GM21390 (cell line): ENCODE results near the gene LPCAT1.
"Not testable (repeated sequence)": the region's sequence is repeated elsewhere in the genome, so short reads cannot be mapped to it uniquely, and the experiment has no call there.

Experiments
- ATAC-seq: cut with Tn5 transposase; IDR thresholded peaks from one replicate; pipeline ENCODE4 v1.9.1; 2021; ENCODE audit not compliant: unreplicated experiment

Gene LPCAT1, protein sequence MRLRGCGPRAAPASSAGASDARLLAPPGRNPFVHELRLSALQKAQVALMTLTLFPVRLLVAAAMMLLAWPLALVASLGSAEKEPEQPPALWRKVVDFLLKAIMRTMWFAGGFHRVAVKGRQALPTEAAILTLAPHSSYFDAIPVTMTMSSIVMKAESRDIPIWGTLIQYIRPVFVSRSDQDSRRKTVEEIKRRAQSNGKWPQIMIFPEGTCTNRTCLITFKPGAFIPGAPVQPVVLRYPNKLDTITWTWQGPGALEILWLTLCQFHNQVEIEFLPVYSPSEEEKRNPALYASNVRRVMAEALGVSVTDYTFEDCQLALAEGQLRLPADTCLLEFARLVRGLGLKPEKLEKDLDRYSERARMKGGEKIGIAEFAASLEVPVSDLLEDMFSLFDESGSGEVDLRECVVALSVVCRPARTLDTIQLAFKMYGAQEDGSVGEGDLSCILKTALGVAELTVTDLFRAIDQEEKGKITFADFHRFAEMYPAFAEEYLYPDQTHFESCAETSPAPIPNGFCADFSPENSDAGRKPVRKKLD

DNA sequence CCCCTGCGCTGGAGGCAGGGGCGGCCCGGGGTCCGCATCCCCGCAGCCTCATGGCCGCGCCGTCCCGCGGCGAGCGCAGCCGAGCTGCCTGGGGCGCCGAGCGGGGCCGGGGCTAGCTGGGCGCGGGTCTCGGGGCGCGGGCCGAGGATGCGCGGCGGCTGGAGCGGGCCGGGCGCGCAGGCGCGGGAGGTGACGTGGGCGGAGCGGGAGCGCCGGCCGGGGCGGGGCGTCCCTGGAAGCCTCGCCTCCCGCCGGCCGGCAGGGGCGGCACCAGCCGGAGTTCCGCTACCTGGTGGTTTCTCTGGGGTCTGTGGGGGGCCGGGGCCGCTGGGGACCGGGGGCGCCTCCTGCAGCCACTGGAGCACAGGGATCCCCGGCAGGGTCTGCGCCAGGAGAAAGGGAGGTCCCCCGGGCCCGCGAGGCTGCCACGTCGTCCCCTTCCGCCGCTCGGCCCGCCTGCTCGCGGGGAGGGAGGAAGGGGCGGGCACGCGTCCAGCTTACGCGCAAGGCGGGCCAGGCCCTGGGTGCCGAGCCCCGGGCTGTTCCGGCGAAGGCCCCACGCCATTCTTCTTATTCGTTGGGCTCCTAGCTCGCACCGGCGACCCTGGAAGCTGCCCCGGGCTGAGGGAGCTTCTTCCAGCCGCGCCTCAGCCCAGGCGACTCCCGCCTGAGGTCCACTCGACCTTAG, at the start of gene LPCAT1:
TSS of gene LPCAT1 (minus strand) at position 168 of the 688 bp plus-strand sequence. CDS start at position 52, 116 bp downstream.
- ATAC-seq = peak; percentile 76

DNA sequence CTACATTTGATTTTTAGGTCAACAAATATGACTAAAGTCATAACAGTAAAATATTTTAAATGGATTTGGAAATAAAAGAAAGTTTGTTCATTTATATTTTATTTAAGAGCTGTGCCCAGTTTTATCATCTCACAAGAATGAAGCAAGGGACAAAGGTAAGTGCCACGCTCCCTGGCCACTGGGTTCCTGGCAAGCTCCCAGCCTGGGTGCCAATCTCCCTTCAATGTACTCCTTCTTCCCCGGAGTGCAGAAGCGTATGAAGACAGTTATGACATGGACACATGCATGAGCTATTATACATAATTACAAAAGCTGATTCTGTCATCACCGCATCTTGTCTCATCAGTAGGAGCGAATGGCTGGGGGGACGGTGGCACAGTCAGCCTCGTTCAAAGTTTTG, 48.1 kb upstream of the LPCAT1 start:
- ATAC-seq = not testable (repeated sequence)

DNA sequence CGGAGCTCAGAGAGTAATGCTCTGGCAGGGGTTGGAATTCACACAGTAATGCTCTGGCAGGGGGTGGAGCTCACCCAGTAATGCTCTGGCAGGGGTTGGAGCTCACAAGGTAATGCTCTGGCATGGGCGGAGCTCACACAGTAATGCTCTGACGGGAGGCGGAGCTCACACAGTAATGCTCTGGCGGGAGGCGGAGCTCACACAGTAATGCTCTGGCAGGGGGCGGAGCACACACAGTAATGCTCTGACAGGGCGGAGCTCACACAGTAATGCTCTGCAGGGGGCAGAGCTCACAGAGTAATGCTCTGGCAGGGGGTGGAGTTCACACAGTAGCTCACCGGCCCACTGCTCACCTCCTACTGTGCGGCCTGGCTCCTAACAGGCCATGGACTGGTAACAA, 47.2 kb upstream of the LPCAT1 start:
- ATAC-seq = no peak

DNA sequence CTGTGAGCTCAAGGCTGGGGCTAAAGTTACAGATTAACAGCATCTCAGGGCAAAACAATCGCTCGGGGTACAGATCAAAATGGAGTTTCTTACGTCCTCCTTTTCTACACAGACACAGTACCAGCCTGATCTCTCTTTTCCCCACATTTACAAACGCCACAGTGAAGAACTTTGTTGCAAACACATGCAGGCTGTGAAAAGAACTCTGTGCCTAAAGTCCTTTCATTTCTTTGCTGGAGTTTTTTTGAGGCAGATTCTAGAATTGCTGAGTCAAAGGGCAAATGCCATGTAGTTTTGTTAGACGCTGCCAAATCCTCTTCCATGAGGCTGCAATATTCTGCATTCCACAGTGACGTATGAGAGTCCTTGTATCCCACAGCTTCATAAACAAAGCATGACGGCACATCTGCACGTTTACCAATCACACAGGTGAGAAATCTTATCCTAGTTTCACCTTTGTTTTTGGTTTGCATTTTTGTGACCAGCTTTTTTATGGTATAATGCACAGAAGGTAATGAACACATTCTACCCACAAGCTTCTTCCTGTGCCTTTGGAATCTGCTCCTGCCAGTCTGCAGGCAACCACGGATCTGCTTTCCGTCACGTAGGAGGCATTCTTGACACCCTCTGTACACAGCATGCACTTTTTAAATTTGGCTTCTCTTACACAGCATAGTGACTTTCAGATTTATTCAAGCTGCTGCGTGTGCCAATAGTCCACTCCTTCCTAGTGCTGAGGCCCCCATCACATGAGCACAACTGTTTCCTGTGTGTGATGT, 44.6 kb upstream of the LPCAT1 start:
- no peak for ATAC-seq

DNA sequence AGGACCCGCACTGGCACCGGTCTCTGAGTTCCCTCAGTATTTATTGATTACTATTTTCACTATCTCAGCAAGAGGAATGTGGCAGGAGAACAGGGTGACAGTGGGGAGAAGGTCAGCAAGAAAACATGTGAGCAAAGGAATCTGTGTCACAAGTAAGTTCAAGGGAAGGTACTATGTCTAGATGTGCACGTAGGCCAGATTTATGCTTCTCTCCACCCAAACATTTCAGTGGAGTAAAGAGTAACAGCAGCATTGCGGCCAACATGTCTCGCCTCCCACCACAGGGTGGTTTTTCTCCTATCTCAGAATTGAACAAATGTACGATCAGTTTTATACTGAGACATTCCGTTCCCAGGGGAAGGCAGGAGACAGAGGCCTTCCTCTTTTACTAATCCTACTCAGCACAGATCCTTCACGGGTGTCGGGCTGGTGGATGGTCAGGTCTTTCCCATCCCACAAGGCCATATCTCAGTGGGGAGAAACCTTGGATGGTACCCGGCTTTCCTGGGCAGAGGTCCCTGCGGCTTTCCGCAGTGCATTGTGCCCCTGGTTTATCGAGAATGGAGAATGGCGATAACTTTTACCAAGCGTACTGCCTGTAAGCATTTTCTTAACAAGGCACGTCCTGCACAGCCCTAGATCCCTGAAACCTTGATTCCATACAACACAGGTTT, 43.9 kb upstream of the LPCAT1 start:
- ATAC-seq = not testable (repeated sequence)

DNA sequence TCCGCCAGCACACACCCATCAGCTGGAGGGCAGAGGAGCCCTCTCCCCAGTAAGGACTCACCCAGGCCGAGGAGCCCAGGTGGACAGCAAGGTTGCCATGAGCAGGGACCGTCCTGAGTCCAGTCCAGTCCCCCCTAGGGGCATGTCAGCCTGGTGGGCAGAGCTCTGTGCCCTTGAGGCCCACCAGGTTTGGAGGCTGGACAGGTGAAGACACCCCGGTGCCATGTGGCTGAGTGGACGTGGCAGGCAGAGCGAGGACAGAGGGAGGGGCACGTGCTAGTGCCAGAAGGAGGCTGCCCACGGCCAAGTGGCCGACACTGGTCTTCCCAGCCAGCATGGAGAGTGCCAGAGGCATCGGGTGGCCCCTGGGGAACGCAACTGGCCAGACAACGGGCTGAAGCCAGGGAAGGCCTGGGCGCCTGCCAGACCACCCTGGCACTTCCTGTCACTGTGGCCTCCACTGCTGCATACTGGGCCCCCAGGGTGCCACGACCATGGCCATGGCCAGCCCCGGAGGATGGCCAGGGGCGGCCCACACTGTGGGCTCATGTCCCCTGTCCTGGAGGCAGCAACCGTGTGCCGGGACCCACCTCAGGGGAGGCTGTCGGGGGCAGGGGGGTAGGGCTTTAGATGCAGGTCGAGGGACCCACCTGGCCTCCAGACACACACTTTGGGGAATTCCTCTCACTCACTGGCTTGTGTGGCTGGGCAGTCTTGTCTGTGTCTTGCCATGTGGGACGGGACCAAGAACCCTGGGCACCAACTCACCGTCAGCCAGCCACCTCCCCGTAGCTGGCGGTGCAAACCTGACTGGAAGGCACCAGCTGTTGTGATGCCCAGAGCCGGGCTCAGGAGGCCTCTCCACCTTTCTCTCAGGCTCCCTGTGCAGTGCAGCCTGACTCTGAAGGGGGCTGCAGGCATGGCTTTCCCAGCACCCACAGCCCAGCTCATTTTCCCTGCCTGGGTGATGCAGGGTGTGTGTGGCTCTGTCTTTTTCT, 42.3 kb upstream of the LPCAT1 start:
- ATAC-seq = no peak

DNA sequence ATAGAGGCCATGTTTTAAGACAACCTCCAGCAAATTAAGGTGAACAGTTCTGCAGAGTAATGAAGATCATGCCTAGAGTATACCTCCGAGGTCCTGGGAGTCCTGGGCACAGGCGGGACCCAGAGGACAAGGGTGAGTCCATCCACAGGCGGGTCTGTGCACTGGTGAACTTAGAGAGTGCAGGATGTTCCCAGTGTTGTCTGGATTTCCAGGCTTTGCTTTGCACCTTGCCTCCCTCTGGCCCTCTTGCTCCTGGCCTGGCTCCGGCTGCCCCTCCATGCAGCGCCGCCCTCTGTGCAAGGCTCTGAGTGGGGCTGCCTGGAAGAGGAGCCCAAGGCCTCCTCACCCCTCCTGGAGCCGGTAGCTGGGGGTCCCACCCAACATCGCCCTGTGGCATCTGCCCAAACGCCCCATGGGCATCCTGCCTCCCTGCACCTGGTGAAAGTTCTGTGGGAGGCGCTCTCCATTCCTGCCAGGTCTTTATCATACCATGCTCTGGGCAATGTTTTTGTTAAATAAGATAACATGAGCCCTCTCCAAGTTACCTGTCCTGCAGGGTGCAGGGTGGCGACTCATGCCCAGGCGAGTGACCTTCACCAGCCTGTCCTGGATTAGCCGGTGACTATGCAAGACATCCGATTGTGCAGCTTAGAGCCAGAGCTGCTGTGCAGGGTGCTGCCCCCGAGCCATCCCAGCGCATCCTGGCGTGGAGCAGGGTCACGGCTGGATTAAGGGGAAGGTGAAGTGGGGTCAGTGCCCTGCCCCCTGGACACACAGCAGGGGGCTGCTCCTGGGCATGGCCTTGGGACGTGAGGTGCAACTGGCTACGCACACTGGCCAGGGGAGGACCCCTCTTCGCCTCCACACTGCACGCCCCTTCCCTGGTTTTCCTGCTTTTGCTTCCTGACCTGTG, 41.3 kb upstream of the LPCAT1 start:
- no peak for ATAC-seq

DNA sequence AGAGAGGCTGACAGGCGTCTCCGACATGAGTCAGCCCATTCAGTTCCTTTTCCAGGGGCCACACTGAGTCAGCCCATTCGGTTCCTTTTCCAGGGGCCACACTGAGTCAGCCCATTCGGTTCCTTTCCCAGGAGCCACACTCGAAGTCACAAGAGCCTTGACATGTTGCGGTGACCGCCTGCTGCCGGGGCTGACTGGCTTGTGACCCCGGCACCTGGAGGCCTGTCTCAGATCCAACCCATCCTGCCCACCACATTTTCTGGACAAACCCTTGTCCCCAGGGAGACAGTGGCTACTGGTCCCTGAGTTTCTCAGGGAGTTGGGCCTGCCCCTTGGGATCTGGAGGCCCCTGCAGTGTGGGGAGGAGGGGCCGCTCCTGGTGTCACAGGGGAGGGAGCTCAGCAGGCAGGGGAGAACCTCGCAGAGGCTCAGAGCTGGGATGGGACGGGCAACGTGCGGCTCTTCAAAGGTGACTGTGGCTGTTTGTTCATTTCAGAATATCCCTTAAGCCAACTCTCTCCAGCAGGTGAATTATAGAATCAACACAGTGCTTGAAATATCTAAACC, 40.5 kb upstream of the LPCAT1 start:
- no peak for ATAC-seq

DNA sequence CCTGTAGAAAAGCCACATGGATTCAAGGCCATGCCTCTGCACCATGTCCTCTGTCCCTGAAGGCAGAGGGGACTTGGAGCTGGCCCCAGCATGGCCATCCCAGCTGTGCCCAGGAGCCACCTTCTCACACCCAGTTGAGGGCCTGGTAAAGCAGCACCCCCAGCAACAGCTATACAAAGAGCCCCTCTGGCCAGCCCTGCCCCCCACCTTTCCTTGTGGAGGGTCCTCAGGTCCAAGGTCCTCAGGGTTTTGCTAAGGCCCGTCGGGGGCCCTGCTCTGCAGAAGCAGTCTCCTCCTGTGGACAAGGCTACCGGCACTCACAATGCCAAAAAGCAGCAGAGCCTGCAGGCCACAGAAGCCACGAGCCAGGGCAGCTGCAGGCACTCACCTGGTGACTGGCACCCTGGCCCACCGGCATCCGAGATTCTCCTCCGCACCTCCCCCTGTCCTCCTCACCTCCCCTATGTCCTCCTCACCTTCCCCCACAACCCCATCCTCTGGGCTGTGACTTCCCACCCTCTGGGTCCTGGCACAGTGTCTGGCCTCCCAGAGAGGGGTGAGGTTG, 39.9 kb upstream of the LPCAT1 start:
- no peak for ATAC-seq

DNA sequence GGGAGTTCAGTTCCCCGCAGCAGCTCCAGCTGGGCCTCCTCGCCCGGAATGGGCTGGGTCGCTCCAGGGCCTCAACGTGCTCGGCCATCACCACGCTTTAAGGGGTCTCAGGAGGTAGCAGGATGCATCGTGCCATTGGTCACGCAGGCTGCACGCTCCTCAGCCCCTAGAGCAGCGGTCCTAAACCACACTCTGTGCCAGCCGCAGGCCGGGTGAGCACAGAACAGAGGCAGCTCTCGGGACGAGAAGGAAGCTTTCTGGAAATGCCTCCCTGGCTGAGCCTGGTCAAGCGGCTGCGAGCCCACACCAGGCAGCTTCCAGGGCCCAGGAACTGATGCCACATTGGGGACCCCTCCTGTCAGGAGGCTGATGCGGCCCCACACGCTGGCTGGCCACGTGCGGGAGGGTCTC, 39.3 kb upstream of the LPCAT1 start:
- ATAC-seq = no peak

DNA sequence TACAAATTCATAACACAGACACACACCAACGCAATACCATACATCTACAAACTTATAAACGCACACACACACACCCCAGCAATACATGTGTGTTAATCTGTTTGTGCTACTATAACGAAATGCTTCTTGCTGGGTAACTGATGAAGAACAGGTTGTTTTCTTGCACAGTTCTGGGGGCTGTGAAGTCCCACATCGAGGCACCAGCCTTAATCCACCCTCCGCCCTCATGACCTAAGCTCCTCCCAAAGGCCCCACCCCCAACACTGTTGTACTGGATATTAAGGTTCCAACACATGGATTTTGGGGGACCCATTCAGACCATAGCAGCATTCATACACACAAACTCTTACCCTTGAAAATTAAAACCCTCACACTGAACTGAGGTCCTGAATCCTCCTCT, 38.8 kb upstream of the LPCAT1 start:
- ATAC-seq = no peak

DNA sequence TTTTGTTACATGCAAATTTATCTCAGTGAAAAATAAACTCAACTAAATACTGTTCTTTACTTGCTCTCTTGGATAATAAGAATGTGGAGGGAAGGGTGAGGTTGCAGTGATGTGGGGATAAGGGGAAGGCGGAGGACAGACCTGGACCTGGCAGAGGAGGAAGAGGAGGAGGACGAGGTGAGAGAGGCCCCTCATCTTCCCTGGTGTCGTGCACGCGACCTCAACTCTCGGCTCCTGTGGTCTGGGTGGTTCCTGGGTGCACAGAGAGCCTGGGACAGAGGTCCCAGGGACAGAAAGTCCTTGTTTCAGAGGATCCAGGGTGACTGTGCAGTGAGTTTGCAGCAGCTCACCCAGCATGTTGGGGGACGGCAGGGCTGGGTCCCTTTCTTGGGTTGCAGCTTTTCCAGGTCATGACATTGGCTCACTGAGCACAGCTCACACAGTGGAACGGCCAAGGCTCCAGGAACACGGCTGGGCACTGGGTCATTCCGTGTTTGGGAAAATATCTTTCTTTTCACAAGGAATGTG, 37.7 kb upstream of the LPCAT1 start:
- ATAC-seq = no peak

DNA sequence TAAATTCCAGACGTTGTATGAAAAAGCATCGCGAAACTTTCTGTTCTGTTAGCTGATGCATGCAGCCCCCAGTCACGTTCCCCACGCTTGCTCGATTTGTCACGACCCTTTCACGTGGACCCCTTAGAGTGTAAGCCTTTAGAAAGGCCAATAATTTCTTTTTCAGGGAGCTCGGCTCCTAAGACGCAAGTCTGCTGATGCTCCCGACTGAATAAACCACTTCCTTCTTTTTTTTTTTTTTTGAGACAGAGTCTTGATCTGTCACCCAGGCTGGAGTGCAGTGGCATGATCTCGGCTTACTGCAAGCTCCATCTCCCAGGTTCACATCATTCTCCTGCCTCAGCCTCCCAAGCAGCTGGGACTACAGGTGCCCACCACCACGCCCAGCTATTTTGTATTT, 36.7 kb upstream of the LPCAT1 start:
- not testable (repeated sequence) for ATAC-seq

DNA sequence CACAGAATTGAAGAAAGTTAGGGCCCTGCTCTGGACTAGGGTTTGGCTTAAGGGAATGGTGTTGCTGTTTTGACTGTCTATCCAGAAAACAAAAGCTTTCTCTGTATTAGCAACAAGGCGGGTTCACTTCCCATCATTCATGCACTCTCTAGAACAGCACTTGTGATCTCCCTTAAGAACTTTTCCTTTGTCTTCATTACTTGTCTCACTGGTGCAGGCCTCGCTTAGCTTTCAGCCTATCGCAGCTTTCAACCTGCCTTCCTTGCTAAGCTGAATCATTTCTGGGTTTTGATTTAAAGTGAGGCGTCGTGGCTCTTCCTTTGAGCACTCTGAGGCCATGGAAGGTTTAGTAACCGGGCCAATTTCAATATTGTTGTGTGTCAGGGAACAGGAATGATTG, 35.2 kb upstream of the LPCAT1 start:
- no peak for ATAC-seq

DNA sequence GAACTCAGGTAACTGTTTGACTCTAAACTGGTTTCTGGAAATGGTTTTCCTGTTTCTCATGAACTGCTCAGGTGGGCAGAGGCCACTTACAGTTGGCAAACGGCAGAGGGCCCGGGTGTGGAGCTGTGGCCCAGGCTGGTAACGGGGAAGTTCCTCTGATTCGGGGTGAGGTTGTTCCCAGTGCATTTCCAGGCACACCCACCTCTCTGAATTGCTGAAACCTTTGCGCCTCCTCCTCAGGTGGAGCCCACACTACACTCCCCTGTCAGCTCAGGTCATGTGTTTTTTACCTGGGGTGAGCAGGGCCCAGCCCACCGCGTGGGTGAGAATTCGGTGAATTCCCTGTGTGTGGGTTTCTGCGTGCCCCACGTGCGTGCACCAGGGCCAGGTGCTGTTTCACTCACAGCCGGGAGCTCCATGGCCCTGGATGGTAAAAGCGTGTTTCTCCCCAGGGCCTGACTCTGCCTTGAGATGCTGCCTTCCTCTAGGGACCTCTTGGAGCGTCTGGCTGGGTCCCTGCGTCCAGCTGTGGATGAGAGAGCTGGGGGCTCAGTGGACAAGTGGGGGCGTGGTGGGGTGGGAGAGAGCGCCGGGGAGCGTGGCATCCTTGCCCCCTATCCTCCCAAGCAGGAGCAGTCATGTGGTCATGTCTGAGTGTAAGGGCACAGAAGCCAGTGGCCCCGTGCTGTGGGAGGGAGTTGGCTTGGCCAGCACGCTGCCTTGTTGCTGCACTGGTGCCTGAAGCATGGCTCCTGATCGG, 33.5 kb upstream of the LPCAT1 start:
- no peak for ATAC-seq

DNA sequence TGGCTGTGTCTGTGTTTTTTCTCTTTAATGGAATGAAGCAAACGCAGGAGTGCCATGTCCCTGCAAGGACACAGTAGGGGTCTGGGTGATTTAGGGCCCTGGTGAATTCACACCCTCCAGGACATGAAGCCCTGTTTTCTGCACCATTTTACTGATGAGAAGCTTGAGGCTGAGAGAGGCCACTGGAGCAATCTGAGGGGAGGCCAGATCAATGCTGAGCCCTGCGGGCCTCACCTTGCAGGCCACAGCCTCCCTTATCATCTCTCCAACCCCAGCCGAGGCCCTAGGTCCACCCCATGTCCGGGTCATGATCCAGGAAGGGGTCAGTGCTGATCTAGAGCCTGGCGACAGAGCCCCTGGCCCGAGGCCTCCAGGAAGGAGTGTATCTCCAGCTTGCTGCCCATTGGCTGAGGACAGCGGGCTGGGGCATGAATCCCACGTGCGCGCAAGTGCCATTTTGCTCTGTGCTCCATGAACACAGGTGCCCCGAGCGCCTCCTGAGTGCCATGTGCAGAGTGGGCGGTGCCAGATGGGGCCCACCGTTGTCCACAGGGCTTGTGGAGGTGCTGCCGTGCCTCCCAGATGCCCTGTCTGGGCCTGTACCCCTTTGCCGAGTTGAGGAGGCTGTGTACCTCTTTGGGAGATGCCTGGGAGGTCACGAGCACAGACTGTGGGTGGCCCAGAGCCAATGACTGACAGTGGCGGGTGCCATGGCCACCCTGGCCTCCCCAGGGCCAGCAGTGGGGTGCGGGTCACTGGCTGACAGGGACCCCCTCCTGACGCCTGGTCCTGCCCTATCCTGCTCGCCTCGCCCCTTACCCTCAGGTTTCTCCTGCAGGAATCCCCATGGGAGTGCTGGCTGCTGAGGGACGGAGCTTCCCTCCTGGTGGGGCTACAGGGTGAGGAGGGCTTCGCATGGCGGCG, 32.3 kb upstream of the LPCAT1 start:
- ATAC-seq = no peak
